GM12878 (cell line): ENCODE data around the gene ATG12. TPM values are rescaled to one million over a fixed set of nuclear protein-coding genes. Genes with fewer than 3 reads are reported as not detected.

Experiments
- ATAC-seq: fragments of 200-7000 bp; cut with Tn5 transposase; 3 replicates; pipeline ENCODE4 v1.9.1; 2020; ENCODE audit warnings: mild to moderate bottlenecking, moderate library complexity
- BruUV-seq: library from RNA; stranded (reverse); fragments of 400-500 nt; replicated peaks from 2 replicates; lab custom pipeline; 2021; lab: Mats Ljungman, UMichigan
- CTCF ChIA-PET: fragments of 300-600 bp; sonication (Branson Sonifier 250); formaldehyde crosslinking; extraction: SDS; loops from one replicate; lab custom pipeline; 2021; ENCODE audit warnings: inconsistent platforms; lab: Yijun Ruan, JAX
- POLR2A ChIA-PET: fragments of 350-600 bp; formaldehyde crosslinking; extraction: SDS; loops from one replicate; lab custom pipeline; 2021; ENCODE audit warnings: inconsistent platforms; lab: Charles Lee
- RAD21 ChIA-PET: fragments of 300-600 bp; sonication (Branson Sonifier 250); formaldehyde crosslinking; loops from one replicate; lab custom pipeline; 2023; ENCODE audit warnings: antibody characterized with exemption; ENCODE audit not compliant: unreplicated experiment; lab: Charles Lee
- SMC1A ChIA-PET: fragments of 300-600 bp; sonication (Branson Sonifier 250); formaldehyde crosslinking; loops from one replicate; lab custom pipeline; 2023; ENCODE audit not compliant: unreplicated experiment, uncharacterized antibody; lab: Charles Lee
- DNase-seq: peaks from one replicate; pipeline ENCODE4 v3.0.0-alpha.2; 2011; ENCODE audit warnings: low read depth, low spot score
- FAIRE-seq: peaks from 3 replicates; lab custom pipeline; 2011; peaks lifted over from hg19 to GRCh38; lab: Jason Lieb, UNC
- H2AFZ ChIP-seq: 2 replicates; pipeline ENCODE4 v1.6.0; 2011; ENCODE audit warnings: low read depth, low read length, control low read depth; ENCODE audit not compliant: control insufficient read depth
- H3K27ac ChIP-seq: 2 replicates; pipeline ENCODE4 v1.5.1; 2011; ENCODE audit warnings: control low read depth; ENCODE audit not compliant: control insufficient read depth, insufficient read depth
- H3K27me3 ChIP-seq, 2 experiments: replicated peaks in 1 of 2; 2 replicates each; pipeline versions ENCODE4 v1.6.0 to v1.6.1; 2011; ENCODE audit warnings: low read length in 1 of 2; ENCODE audit not compliant: control insufficient read depth in 2 of 2, insufficient read depth in 2 of 2
- H3K36me3 ChIP-seq, 2 experiments: 2 replicates each; pipeline ENCODE4 v1.5.1; 2011; ENCODE audit warnings: low read length in 1 of 2; ENCODE audit not compliant: control insufficient read depth in 2 of 2, insufficient read depth in 2 of 2
- H3K4me1 ChIP-seq: 2 replicates; pipeline ENCODE4 v1.6.1; 2011; ENCODE audit warnings: mild to moderate bottlenecking, low read length, moderate library complexity, mixed read lengths; ENCODE audit not compliant: control insufficient read depth, insufficient read depth
- H3K4me2 ChIP-seq: 2 replicates; pipeline ENCODE4 v1.6.0; 2011; ENCODE audit warnings: control low read depth; ENCODE audit not compliant: control insufficient read depth, insufficient read depth
- H3K4me3 ChIP-seq: fragments of 200-600 bp; sonication (generic); 2 replicates; pipeline ENCODE4 v1.5.1; 2016
- H3K79me2 ChIP-seq: 2 replicates; pipeline ENCODE4 v1.6.0; 2011; ENCODE audit warnings: low read length; ENCODE audit not compliant: control insufficient read depth, insufficient read depth
- H3K9ac ChIP-seq: 2 replicates; pipeline ENCODE4 v1.8.0; 2011; ENCODE audit warnings: low read length, control low read depth, mixed read lengths; ENCODE audit not compliant: control insufficient read depth, insufficient read depth
- H3K9me3 ChIP-seq: replicated peaks from 3 replicates; pipeline ENCODE4 v1.5.1; 2011; ENCODE audit warnings: mild to moderate bottlenecking, low read length; ENCODE audit not compliant: control insufficient read depth, insufficient read depth
- H4K20me1 ChIP-seq: 2 replicates; pipeline ENCODE4 v1.6.0; 2011; ENCODE audit not compliant: control insufficient read depth, insufficient read depth
- CBX3 ChIP-seq: fragments of 200-600 bp; sonication (generic); IDR thresholded peaks from 2 replicates; pipeline ENCODE4 v1.6.1; 2016; ENCODE audit warnings: low read depth, borderline replicate concordance
- HSF1 ChIP-seq: fragments of 150-350 bp; IDR thresholded peaks from 2 replicates; pipeline ENCODE4 v1.6.1; 2014; ENCODE audit warnings: mild to moderate bottlenecking, low read depth, low read length
- NKRF ChIP-seq: fragments of 450-650 bp; conservative IDR thresholded peaks from 2 replicates; pipeline ENCODE4 v1.6.1; 2017; ENCODE audit warnings: mild to moderate bottlenecking, moderate library complexity
- RUNX3 ChIP-seq: IDR thresholded peaks from 2 replicates; pipeline ENCODE4 v1.6.1; 2012; ENCODE audit warnings: low read length, inconsistent platforms
- SMC3 ChIP-seq: IDR thresholded peaks from 2 replicates; pipeline ENCODE4 v1.6.1; 2011; ENCODE audit warnings: low read length, improper control_type of control experiment, borderline replicate concordance
- ZNF687 ChIP-seq: fragments of 450-650 bp; IDR thresholded peaks from 2 replicates; pipeline ENCODE4 v1.6.1; 2017; ENCODE audit warnings: mild to moderate bottlenecking, moderate library complexity
- in situ Hi-C: fragments of 300-500 bp; cut with MboI; formaldehyde crosslinking; loops from 9 replicates; pipeline ENCODE4 v1.14.3; 2018; ENCODE audit warnings: mixed read lengths
- intact Hi-C: fragments of 100-400 bp; cut with micrococcal nuclease; formaldehyde crosslinking; loops from one replicate; pipeline ENCODE4 v1.14.2; 2022; ENCODE audit not compliant: unreplicated experiment
- polyA plus RNA-seq, 11 experiments: library from polyadenylated mRNA; depleted of rRNA in 4 of 11; unstranded in 6 of 11; stranded (reverse) in 5 of 11; fragments of >200 nt; fragmentation: Nextera tagmentation in 4 of 11; fragmentation: Illumina TruSeq in 1 of 11; extraction: Ambion mirVana in 4 of 11; extraction: Trizol in 1 of 11; gene quantifications; 1 replicate in 1 of 11; 2 replicates in 10 of 11; pipeline versions ENCODE4 v1.2.1 to v1.2.3, GENCODE V29; 2011 to 2016; ENCODE audit warnings: inconsistent platforms in 2 of 11, missing spikeins in 2 of 11, low read depth in 1 of 11
- total RNA-seq, 4 experiments: library from RNA; depleted of rRNA in 3 of 4; stranded (reverse); fragments of >200 nt in 3 of 4; fragmentation: Illumina TruSeq in 1 of 4; extraction: Trizol in 1 of 4; gene quantifications; 2 replicates each; pipeline versions ENCODE4 v1.2.1 to v1.2.3, GENCODE V29; 2013 to 2021
- TF ChIP-seq, protein P1 (sequence below), 3 experiments: IDR thresholded peaks in 2 of 3; conservative IDR thresholded peaks in 1 of 3; 2 replicates each; pipeline ENCODE4 v1.5.1; 2011; ENCODE audit warnings: low read depth in 3 of 3, low read length in 3 of 3, mild to moderate bottlenecking in 3 of 3, control low read depth in 2 of 3, moderate library complexity in 2 of 3, inconsistent platforms in 1 of 3, mixed read lengths in 1 of 3; ENCODE audit not compliant: control insufficient read depth in 2 of 3, insufficient read depth in 1 of 3; ENCODE audit errors: extremely low read depth in 1 of 3
- TF ChIP-seq, protein P2 (sequence below): IDR thresholded peaks from 2 replicates; pipeline ENCODE4 v1.6.1; 2012; ENCODE audit warnings: low read depth, low read length, improper control_type of control experiment

ATG12 gene
- total and polyA plus RNA-seq, 10 of the 15 experiments (the other 5 are each of a cell fraction or from before 2014, with no cell fraction given): 23.2 to 92.0 (median 58.6) TPM

DNA sequence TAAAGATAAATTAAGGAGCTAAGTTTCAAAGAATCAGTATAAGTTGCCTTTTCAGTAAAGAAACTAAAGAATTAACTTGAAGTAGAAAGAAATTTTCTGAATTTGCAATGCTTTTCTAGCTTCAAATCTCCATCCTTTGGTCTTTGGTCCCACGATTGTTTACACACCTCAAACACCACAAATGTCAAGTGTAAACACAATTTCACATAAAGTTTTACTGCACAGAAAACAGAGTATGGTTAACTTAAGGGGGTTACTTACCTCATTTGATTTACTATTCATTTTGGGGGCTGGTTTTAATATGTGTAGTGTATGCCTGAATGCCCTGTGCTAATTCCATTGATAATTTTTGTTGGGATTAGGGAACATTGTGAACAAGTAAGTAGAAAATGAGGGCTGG lies 29.0 kb downstream of the ATG12 start (continued):
- no peak for TF ChIP-seq CBX3
- TF ChIP-seq, protein P1, sequence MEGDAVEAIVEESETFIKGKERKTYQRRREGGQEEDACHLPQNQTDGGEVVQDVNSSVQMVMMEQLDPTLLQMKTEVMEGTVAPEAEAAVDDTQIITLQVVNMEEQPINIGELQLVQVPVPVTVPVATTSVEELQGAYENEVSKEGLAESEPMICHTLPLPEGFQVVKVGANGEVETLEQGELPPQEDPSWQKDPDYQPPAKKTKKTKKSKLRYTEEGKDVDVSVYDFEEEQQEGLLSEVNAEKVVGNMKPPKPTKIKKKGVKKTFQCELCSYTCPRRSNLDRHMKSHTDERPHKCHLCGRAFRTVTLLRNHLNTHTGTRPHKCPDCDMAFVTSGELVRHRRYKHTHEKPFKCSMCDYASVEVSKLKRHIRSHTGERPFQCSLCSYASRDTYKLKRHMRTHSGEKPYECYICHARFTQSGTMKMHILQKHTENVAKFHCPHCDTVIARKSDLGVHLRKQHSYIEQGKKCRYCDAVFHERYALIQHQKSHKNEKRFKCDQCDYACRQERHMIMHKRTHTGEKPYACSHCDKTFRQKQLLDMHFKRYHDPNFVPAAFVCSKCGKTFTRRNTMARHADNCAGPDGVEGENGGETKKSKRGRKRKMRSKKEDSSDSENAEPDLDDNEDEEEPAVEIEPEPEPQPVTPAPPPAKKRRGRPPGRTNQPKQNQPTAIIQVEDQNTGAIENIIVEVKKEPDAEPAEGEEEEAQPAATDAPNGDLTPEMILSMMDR (IDR thresholded peaks at IDR 0.05 in 2 of 3, conservative IDR thresholded peaks at IDR 0.05 in 1 of 3; ENCODE audit: control insufficient read depth in 2 of 3, extremely low read depth in 1 of 3, insufficient read depth in 1 of 3, low read depth in 3 of 3, low read length in 3 of 3): no peak
- no peak for TF ChIP-seq RUNX3
- TF ChIP-seq HSF1: no peak
- no peak for TF ChIP-seq SMC3
- TF ChIP-seq, protein P2, sequence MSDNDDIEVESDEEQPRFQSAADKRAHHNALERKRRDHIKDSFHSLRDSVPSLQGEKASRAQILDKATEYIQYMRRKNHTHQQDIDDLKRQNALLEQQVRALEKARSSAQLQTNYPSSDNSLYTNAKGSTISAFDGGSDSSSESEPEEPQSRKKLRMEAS: no peak
- no peak for TF ChIP-seq NKRF
- TF ChIP-seq, all 136 proteins: peak for 0

DNA sequence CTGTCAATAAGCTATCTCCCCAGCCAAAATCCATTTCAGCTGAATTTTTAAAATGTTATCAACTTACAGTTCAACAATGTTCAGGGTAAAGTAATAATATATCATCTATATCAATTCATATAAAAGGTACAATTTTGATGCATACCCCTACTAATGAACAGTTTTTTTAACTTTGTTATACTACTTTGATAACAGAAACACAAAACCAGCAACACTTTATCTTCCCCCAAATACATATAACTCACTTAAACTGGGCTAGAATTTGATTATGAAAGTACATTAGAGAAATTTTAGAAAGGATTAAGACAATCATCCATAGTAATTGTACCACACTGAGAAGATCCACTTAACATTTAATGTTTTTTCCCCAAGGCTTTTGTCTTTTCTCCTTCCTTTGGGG lies 30.0 kb downstream of the ATG12 start:
- Histone ChIP-seq H3K79me2 (no peaks in the 10 kb centered on the region), H3K4me1 (no peaks in the 10 kb centered on the region)
- TF ChIP-seq ZNF687: no peak
- TF ChIP-seq, all 136 proteins: peak for 0
- intact Hi-C loops (no loop called here), in situ Hi-C loops (no loop called here)
- ATAC-seq: no peak
- Histone ChIP-seq H3K4me2 (no peak overlapping the region), H3K27me3 (peaks cover 9 to 11% of the 10 kb centered on the region in 2 experiments), H3K27ac (no peak overlapping the region), H2AFZ (no peak overlapping the region), H3K9ac (no peak overlapping the region), H4K20me1 (no peaks in the 10 kb centered on the region), H3K4me3 (no peak overlapping the region), H3K9me3 (no peaks in the 10 kb centered on the region), H3K36me3 (no peaks in the 10 kb centered on the region)
- ChIA-PET RAD21 (no interaction called here), CTCF (no interaction called here), SMC1A (no interaction called here), POLR2A (no interaction called here)
- BruUV-seq: no TSS peak
- DNase-seq: no peak
- no peak for FAIRE-seq
